Measurements from ENCODE around the gene BBS1.

BBS1 gene

GRCh38 chr11:66559866-66560676 lies 49.6 kb downstream of the BBS1 start:
- TF ChIP-seq, protein P1, sequence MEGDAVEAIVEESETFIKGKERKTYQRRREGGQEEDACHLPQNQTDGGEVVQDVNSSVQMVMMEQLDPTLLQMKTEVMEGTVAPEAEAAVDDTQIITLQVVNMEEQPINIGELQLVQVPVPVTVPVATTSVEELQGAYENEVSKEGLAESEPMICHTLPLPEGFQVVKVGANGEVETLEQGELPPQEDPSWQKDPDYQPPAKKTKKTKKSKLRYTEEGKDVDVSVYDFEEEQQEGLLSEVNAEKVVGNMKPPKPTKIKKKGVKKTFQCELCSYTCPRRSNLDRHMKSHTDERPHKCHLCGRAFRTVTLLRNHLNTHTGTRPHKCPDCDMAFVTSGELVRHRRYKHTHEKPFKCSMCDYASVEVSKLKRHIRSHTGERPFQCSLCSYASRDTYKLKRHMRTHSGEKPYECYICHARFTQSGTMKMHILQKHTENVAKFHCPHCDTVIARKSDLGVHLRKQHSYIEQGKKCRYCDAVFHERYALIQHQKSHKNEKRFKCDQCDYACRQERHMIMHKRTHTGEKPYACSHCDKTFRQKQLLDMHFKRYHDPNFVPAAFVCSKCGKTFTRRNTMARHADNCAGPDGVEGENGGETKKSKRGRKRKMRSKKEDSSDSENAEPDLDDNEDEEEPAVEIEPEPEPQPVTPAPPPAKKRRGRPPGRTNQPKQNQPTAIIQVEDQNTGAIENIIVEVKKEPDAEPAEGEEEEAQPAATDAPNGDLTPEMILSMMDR (IDR thresholded peaks at IDR 0.05; ENCODE audit: control insufficient read depth, extremely low read depth, insufficient read depth): no peak
- no peak for DNase-seq (ENCODE audit: low read depth)
- H3K4me3 ChIP-seq (ENCODE audit: low read depth, low read length): no peak overlapping the region

DNA sequence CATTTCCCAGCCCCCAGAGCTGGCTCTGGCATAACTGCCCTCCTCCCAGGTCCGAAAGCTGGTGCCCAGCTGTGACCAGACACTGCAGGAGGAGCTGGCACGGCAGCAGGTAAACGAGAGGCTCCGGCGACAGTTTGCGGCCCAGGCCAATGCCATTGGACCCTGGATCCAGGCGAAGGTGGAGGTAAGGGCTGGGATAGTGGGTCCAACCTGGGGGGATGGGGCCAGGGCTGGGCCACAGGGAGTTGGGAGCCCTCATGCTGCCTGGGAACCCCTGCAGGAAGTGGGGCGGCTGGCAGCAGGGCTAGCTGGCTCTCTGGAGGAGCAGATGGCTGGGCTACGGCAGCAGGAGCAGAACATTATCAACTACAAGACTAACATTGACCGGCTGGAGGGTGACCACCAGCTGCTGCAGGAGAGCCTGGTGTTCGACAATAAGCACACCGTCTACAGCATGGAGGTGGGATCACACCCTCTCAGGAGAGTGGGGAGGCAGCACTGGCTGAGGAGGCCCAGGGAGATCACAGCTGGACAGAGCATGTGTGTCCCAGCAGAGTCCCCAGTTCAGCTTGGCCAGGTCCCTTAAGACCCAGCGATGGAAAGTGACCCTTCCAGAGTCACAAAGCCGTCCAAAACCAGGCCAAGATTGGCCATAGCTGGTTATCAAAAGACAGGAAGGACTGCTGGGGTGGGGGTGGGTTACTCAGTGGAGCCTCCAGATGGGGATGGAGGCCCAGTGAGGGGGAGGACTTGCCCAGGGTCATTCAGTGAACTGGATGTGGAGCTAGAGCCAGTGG lies 50.9 kb downstream of the BBS1 start:
- no peak overlapping the region for H3K4me3 ChIP-seq (ENCODE audit: low read depth, low read length)
- no peak for DNase-seq (ENCODE audit: low read depth)
- TF ChIP-seq, protein P1 (IDR thresholded peaks at IDR 0.05; ENCODE audit: control insufficient read depth, extremely low read depth, insufficient read depth): no peak

- DNase-seq (ENCODE audit: low read depth): no peak
- TF ChIP-seq, protein P1 (IDR thresholded peaks at IDR 0.05; ENCODE audit: control insufficient read depth, extremely low read depth, insufficient read depth): no peak
Observed at GRCh38 chr11:66561975-66562248, 51.5 kb downstream of the BBS1 start.

DNA sequence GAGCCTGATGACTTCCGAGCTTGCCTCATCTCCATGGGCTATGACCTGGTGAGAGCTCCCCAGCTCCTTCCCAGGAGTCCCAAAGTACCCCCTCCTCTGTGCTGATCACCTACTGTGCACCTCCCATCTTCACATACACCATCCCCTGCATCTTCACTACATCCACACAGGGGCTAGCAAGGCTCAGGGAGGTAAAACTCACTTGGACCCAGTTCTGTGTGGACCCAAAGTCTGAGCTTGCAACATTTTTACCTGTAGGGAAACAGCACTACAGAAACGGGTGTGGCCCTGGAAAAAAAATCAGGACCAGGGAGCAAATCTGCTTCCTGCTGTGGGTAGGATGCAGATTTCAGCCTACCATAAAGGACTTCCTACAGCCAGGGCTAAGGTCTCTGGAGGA lies 51.8 kb downstream of the BBS1 start:
- no peak for DNase-seq (ENCODE audit: low read depth)
- H3K4me3 ChIP-seq (ENCODE audit: low read depth, low read length): no peak overlapping the region
- TF ChIP-seq, protein P1 (IDR thresholded peaks at IDR 0.05; ENCODE audit: control insufficient read depth, extremely low read depth, insufficient read depth): no peak

More at GRCh38 chr11:66561975-66562248, 51.5 kb downstream of the BBS1 start:
- H3K4me3 ChIP-seq (ENCODE audit: low read depth, low read length): no peak overlapping the region

GRCh38 chr11:66562907-66563583 lies 52.6 kb downstream of the BBS1 start:
- TF ChIP-seq, protein P1 (IDR thresholded peaks at IDR 0.05; ENCODE audit: control insufficient read depth, extremely low read depth, insufficient read depth): no peak
- DNase-seq (ENCODE audit: low read depth): no peak
- H3K4me3 ChIP-seq (ENCODE audit: low read depth, low read length): no peak overlapping the region

GRCh38 chr11:66563832-66564231 lies 53.4 kb downstream of the BBS1 start:
- TF ChIP-seq, protein P1 (IDR thresholded peaks at IDR 0.05; ENCODE audit: control insufficient read depth, extremely low read depth, insufficient read depth): no peak
- no peak overlapping the region for H3K4me3 ChIP-seq (ENCODE audit: low read depth, low read length)
- no peak for DNase-seq (ENCODE audit: low read depth)
